K562 (cell line): ENCODE results near the gene MPRIP. TPM values are rescaled to one million over a fixed set of nuclear protein-coding genes. Genes with fewer than 3 reads are reported as not detected.

ENCODE experiments used
- CBX5 ChIP-seq: IDR thresholded peaks from 2 replicates; pipeline ENCODE4 v1.6.1; 2014; ENCODE audit warnings: low read depth, borderline replicate concordance
- CHD7 ChIP-seq: fragments of 200-600 bp; sonication (generic); IDR thresholded peaks from one replicate; pipeline ENCODE4 v1.6.1; 2012; ENCODE audit warnings: mild to moderate bottlenecking, low read depth, low read length, inconsistent platforms
- HLTF ChIP-seq: fragments of 450-650 bp; IDR thresholded peaks from 2 replicates; pipeline ENCODE4 v1.6.1; 2016
- NR0B1 ChIP-seq: fragments of 450-650 bp; IDR thresholded peaks from one replicate; pipeline ENCODE4 v1.6.1; 2018; ENCODE audit warnings: mild to moderate bottlenecking, moderate library complexity; ENCODE audit not compliant: partially characterized antibody
- SIX5 ChIP-seq, 2 experiments: IDR thresholded peaks; 2 replicates each; pipeline ENCODE4 v1.6.1; 2011; ENCODE audit warnings: low read length in 2 of 2, borderline replicate concordance in 1 of 2, low read depth in 1 of 2, mild to moderate bottlenecking in 1 of 2, moderate library complexity in 1 of 2; ENCODE audit not compliant: insufficient read depth in 1 of 2
- ZNF699 ChIP-seq: fragments of 250-450 bp; sonication (Bioruptor Pico); IDR thresholded peaks from 2 replicates; pipeline ENCODE4 v1.8.0; 2021; ENCODE audit warnings: mild to moderate bottlenecking, moderate library complexity; ENCODE audit not compliant: insufficient replicate concordance
- polyA plus RNA-seq, 8 experiments: library from polyadenylated mRNA; depleted of rRNA in 4 of 8; stranded (reverse) in 5 of 8; unstranded in 3 of 8; fragments of >200 nt; fragmentation: Nextera tagmentation in 2 of 8; fragmentation: Illumina TruSeq in 1 of 8; extraction: Ambion mirVana in 2 of 8; extraction: Trizol in 1 of 8; gene quantifications; 2 replicates each; pipeline versions ENCODE4 v1.2.1 to v1.2.3, GENCODE V29; 2011 to 2014; ENCODE audit warnings: inconsistent platforms in 1 of 8, missing spikeins in 1 of 8
- total RNA-seq, 7 experiments: library from RNA; depleted of rRNA in 6 of 7; stranded (reverse); fragments of >200 nt in 6 of 7; fragmentation: Illumina TruSeq in 2 of 7; extraction: Trizol in 2 of 7; gene quantifications; 2 replicates each; pipeline versions ENCODE4 v1.2.1 to v1.2.3, GENCODE V29; 2011 to 2021; ENCODE audit warnings: low replicate concordance in 1 of 7

MPRIP gene
- total and polyA plus RNA-seq, 9 of the 15 experiments (the other 6 are each of a cell fraction or from before 2014, with no cell fraction given) = 10.0 to 72.6 (median 30.1) TPM

- TF ChIP-seq CHD7 (no peak), SIX5 (IDR thresholded peaks at IDR 0.05; ENCODE audit: borderline replicate concordance in 1 of 2, insufficient read depth in 1 of 2, low read depth in 1 of 2, low read length in 2 of 2) (no peak), CBX5 (no peak), NR0B1 (no peak), ZNF699 (CRISPR knock-in tag) (no peak), HLTF (no peak)
Measured at GRCh38 chr17:17022011-17022410, 20.2 kb upstream of the MPRIP start (continued).
